GM10847 (cell line): ENCODE results near the gene ABLIM2.

Experiments
- POLR2A ChIP-seq: IDR thresholded peaks from 2 replicates; pipeline ENCODE4 v1.6.1; 2011; ENCODE audit not compliant: insufficient read length; ENCODE audit errors: extremely low read depth

Gene ABLIM2

DNA sequence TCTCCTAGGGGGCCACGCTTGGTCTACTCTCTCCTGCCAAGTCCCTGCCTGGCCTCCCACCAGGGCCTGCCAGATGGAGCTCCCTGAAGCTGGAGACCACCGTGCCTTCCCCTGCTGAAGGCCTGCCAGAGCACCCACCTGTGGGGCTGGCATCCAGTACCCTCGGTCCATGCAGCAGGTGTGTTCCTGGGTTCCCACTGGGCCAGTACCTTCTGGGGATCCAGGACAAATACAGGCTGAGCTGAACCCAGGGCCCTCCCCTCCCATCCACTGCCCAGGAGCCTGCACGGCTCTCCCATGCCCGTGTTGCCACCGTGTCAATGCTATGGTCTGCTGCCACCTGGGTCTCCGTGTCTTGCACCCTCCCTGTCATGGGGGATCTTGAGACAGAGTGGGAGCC, 68.8 kb downstream of the ABLIM2 start:
- no peak for TF ChIP-seq POLR2A

GRCh38 chr4:8088966-8089491, 69.6 kb downstream of the ABLIM2 start:
- TF ChIP-seq POLR2A: no peak

DNA sequence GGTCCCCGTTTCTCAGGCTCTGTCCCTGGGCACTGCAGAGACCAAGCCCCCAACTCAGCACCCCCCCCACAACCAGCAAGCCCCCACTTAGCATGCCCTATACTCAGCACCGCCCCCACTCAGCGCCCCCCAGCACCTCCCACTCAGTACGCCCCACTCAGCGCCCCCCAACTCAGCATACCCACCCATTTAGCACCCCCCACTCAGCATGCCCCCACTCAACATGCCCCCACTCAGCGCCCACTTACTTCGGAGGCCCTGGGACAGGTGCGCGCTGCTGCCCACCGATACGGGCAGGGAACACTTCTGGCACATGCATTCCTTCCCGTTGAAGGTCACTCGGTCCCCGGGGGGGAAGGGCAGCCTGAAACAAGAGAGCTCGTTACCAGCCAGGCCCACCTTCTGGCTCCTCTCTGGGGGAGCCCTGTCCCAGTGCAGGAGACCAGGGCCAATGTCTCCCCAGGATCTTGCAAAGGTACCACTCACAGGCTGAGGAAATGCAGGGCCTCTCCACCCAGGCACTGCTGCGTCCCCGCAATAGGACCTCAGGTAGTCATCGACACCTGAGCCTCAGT, 70.6 kb downstream of the ABLIM2 start:
- TF ChIP-seq POLR2A: no peak

DNA sequence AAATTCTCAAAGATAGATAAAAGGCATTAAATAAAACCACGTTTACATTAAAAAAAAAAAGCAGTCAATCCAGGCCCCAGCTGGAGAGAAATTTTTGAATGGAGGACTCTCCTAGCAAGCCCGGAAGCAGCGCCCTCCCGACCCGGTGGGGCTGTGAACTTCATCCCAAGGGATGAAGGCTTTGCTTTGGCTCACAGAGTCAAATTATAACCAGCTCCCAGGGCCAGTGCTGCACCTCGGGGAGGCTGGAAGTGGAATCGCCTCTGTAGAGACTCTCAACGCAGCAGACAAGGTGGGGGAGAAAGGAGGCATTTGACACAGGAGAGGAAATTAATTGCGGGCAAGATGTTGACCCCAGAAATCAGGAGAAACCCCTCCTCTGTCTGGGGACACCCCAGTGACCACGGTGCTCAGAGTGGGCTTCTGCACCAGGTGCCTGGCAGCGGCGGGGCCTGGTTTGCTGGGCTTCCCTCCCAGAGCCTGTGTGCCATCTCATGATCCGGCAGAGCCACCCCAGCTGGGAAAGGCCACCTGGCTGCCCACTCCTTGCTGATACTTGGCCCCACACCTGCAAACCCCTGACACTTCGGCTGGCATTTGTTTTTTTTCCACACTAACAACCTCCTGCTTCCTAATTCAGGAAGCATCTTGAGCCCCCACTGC, 71.7 kb downstream of the ABLIM2 start:
- no peak for TF ChIP-seq POLR2A

DNA sequence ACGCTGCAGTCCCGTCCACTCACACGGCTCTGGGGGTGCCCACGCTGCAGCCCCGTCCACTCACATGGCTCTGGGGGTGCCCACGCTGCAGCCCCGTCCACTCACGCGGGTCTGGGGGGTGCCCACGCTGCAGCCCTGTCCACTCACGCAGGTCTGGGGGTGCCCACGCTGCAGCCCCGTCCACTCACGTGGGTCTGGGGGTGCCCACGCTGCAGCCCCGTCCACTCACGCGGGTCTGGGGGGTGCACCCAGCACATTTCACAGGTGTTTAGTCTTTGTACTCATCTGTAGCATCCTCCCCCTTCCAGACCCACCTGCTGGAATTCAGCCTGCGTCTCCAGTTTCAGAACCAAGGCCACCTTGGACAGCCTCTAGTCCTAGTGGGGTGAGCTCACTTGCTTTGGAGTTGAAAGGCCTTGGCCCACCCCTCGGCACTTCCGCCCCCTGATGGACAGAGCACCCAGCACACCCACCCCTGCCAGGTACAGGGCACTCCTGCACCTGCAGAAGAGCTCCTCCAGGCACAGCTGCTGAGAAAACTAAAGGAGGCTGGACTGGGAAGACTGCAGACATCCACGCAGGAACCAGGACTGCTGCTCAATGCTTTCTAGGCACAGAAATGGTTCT, 73.0 kb downstream of the ABLIM2 start:
- TF ChIP-seq POLR2A: no peak

DNA sequence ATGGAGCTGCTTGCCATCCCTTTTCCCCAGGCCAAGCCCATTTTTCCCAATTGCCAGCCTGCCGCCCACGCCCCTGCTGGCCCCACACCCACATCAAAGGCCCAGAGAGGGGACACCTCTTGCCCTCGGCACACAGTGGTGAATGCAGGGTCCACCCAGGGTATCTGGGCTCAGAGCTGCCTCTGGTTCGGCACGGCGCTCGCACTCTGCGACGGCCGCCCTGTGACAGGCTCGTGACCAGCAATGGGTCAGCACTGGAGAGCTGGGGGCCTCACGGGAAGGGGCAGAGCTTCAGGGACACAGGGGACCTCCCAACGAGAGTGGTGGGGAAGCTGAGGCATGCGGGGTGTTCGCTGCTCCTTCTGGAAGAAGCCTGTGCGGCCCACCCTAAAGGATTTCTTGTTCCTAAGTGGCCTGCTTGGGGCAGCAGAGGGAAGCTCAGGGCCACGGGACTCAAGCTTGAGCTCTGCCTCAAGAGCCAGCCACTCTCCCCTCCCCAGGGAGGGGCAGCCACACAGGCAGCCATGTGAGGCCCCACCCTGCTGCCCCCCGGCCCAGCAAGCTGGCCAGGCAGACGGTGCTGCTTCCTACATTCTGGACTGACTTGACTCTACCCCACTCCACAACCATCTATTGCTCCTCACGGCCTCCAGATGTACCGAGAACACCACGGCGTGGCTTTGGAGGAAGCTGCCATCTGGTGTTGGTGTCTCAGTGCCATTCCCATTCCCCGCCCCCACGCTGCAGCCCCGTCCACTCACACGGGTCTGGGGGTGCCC, 73.7 kb downstream of the ABLIM2 start:
- TF ChIP-seq POLR2A: no peak

- no peak for TF ChIP-seq POLR2A
These were observed 74.5 kb downstream of the ABLIM2 start for GRCh38 chr4:8084031-8084660.

DNA sequence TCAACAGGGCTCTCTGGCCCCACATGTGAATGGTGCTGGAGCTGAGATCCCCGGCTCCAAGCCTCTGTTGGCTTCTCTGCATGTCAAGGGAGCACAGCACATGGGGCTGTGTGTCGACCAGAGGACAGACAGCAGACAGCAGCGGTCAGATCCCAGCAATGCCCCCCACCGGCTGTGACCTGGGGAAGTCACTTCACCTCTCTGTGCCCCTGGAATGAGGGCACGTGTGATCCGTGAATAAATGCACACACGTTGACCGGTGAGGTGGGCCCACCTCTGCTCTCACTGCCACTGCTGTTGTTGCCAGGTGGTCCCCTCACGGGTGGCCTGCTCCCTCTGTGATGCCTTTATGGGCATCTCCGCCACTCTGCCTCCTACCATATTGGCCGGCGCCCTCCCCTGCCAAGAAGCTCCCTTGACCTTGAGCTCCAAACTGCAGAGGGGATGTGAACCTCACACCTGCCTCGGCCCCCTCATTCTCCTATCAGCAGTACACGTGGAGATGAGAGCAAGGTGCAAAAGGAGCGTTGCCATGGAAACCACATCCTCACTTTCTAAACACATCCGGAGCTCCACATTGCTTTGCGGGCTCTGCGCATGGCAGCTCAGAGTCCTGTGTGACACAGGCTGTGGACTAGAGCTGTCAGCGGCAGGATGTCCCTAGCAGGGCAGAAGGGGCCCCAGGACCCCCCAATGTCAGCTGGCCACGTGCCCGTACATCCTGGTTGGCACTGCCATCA, 75.4 kb downstream of the ABLIM2 start:
- TF ChIP-seq POLR2A: no peak

DNA sequence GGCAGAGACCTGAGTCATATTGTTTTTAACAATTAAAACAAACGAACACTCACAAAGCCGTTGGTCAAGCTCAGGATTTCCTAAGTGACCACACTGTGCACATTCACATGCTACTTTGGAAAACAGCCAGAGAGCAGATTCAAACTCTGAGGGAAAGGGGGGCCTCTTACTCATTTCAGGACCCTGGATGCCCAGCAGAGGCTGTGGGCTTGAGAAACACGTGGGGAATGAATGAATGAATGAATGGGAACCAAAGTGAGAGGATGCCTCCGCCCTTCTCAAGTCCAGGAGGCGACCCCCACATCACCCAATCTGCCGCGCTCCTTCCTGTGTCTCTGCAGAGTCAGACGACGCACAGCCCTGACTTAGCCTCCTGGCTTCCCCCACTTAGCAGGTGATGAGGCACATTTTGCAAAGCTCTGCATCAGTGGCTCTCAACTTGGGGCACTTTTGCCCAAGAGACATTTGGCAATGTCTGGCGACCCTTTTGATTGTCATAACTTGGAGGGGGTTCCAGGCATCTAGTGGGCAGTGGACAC, 76.0 kb downstream of the ABLIM2 start:
- no peak for TF ChIP-seq POLR2A

DNA sequence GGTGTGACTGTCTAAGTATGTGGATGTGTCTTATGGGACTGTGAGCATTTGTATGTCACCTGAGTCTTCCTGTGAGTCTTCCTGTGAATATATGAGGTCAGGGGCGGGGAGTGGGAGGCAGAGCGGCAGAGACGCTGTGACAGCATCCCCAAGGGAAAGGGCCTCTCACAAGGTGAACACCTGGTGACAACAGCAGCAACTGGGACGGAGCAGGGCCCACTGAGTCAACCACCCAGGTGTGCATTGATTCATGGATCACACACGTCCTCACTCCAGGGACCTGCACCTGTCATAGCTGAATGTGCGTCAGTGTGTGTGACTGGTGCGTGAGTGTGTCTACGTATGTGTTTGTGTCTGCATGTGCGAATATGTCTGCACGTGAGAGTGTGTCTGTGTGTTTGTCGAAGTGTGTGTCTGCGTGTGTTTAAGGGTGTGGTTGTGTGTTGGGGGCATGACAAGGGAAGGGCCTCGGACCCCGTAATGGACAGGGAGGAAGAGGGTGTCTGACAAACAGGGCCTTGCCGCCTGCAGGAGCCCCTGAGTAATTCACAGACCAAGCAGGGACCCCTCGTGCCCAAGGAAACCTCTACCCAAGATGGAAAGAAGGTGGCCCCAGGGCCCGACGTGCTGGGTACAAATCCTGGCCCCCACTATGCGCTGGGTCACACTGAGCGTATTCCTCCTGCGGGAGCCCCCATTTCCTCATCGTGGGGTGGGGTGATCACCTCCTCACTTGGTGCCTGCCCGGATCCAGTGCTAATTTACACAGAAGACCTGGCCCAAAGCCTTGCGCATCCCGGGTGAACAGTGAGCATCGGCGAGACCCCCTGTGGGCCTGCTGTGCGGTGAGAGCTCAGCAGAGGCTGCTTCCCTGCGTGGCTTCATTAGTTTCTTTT, 76.7 kb downstream of the ABLIM2 start:
- no peak for TF ChIP-seq POLR2A

GRCh38 chr4:8081171-8081570, 77.4 kb downstream of the ABLIM2 start:
- TF ChIP-seq POLR2A: no peak

- no peak for TF ChIP-seq POLR2A
These were observed 77.9 kb downstream of the ABLIM2 start for GRCh38 chr4:8080754-8081065.

- TF ChIP-seq POLR2A: no peak
These were observed 78.5 kb downstream of the ABLIM2 start for GRCh38 chr4:8079916-8080753.
